Neutrophil (primary cell): ENCODE measurements around the gene KRT75.

Experiments
- H3K27ac ChIP-seq: fragments of 200-600 bp; sonication (generic); 2 replicates; pipeline ENCODE4 v1.5.1; 2016; ENCODE audit warnings: mild to moderate bottlenecking, moderate library complexity
- H3K27me3 ChIP-seq: fragments of 200-600 bp; sonication (generic); 2 replicates; pipeline ENCODE4 v1.6.0; 2016; ENCODE audit warnings: mild to moderate bottlenecking
- H3K36me3 ChIP-seq: fragments of 200-600 bp; sonication (generic); 2 replicates; pipeline ENCODE4 v1.5.1; 2017
- H3K4me1 ChIP-seq, 2 experiments: fragments of 200-600 bp in 1 of 2; sonication (generic) in 1 of 2; 1 replicate in 1 of 2; 2 replicates in 1 of 2; pipeline versions ENCODE4 v1.5.1 to v1.6.1; 2013 to 2016; ENCODE audit warnings: low read depth in 1 of 2, low read length in 1 of 2, mild to moderate bottlenecking in 1 of 2, moderate library complexity in 1 of 2; ENCODE audit not compliant: control insufficient read depth in 1 of 2, insufficient read depth in 1 of 2
- H3K4me3 ChIP-seq, 2 experiments: fragments of 200-600 bp in 1 of 2; sonication (generic) in 1 of 2; 1 replicate in 1 of 2; 2 replicates in 1 of 2; pipeline ENCODE4 v1.5.1; 2013 to 2016; ENCODE audit warnings: low read depth in 1 of 2, low read length in 1 of 2, mild to moderate bottlenecking in 1 of 2, moderate library complexity in 1 of 2
- H3K9me3 ChIP-seq: fragments of 200-600 bp; sonication (generic); 2 replicates; pipeline ENCODE4 v1.5.1; 2016
- CTCF ChIP-seq: fragments of 200-600 bp; sonication (generic); IDR thresholded peaks from 2 replicates; pipeline ENCODE4 v1.5.1; 2016; ENCODE audit warnings: antibody characterized with exemption

Gene KRT75

GRCh38 chr12:52432559-52433207, 1.5 kb downstream of the KRT75 start:
- no peak overlapping the region for H3K4me3 ChIP-seq
- TF ChIP-seq CTCF: no peak
- no peaks in the 10 kb centered on the region for H3K36me3 ChIP-seq
- H3K9me3 ChIP-seq: no peaks in the 10 kb centered on the region
- H3K27ac ChIP-seq: no peak overlapping the region
- peaks cover 5% of the 10 kb centered on the region for H3K27me3 ChIP-seq
- no peaks in the 10 kb centered on the region for H3K4me1 ChIP-seq

- Histone ChIP-seq H3K4me1 (no peaks in the 10 kb centered on the region), H3K9me3 (no peaks in the 10 kb centered on the region), H3K36me3 (no peaks in the 10 kb centered on the region), H3K4me3 (no peak overlapping the region), H3K27ac (no peak overlapping the region), H3K27me3 (peaks cover 15% of the 10 kb centered on the region)
- no peak for TF ChIP-seq CTCF
Measured at GRCh38 chr12:52428121-52428520, 6.0 kb downstream of the KRT75 start.

- H3K27me3 ChIP-seq: peaks cover 15% of the 10 kb centered on the region
- no peak overlapping the region for H3K4me3 ChIP-seq
- H3K4me1 ChIP-seq: no peaks in the 10 kb centered on the region
- H3K36me3 ChIP-seq: no peaks in the 10 kb centered on the region
- H3K9me3 ChIP-seq: no peaks in the 10 kb centered on the region
- TF ChIP-seq CTCF: no peak
- no peak overlapping the region for H3K27ac ChIP-seq
Measured at GRCh38 chr12:52427083-52427482, 7.1 kb downstream of the KRT75 start.

GRCh38 chr12:52426034-52426433, 8.1 kb downstream of the KRT75 start:
- no peaks in the 10 kb centered on the region for H3K36me3 ChIP-seq
- H3K27me3 ChIP-seq: peaks cover 22% of the 10 kb centered on the region
- no peak overlapping the region for H3K4me3 ChIP-seq
- H3K27ac ChIP-seq: no peak overlapping the region
- H3K4me1 ChIP-seq: no peaks in the 10 kb centered on the region
- no peak for TF ChIP-seq CTCF
- H3K9me3 ChIP-seq: no peaks in the 10 kb centered on the region

- Histone ChIP-seq H3K4me3 (no peak overlapping the region), H3K9me3 (no peaks in the 10 kb centered on the region), H3K27me3 (peaks cover 27% of the 10 kb centered on the region), H3K27ac (no peak overlapping the region), H3K36me3 (no peaks in the 10 kb centered on the region), H3K4me1 (no peaks in the 10 kb centered on the region)
- TF ChIP-seq CTCF: no peak
Measured at GRCh38 chr12:52425466-52425865, 8.7 kb downstream of the KRT75 start.
